HG03558 (cell line): ENCODE results near the gene NTN1.

Experiments used
- ATAC-seq: cut with Tn5 transposase; IDR thresholded peaks from one replicate; pipeline ENCODE4 v1.9.1; 2021; ENCODE audit warnings: moderate number of reproducible peaks; ENCODE audit not compliant: unreplicated experiment; ENCODE audit errors: extremely low read depth

NTN1 gene

GRCh38 chr17:9206741-9207332, 185.5 kb downstream of the NTN1 start:
- no peak for ATAC-seq

- ATAC-seq: no peak
Observed at GRCh38 chr17:9208381-9209105, 187.2 kb downstream of the NTN1 start.

GRCh38 chr17:9209347-9209746, 188.0 kb downstream of the NTN1 start:
- ATAC-seq: no peak

- ATAC-seq: no peak
Observed at GRCh38 chr17:9209781-9210370, 188.6 kb downstream of the NTN1 start.

- no peak for ATAC-seq
Observed at GRCh38 chr17:9211133-9211765, 189.9 kb downstream of the NTN1 start.

- ATAC-seq: no peak
Observed at GRCh38 chr17:9212376-9213302, 191.3 kb downstream of the NTN1 start.

GRCh38 chr17:9213303-9213640, 192.0 kb downstream of the NTN1 start:
- ATAC-seq: no peak

GRCh38 chr17:9215465-9215864, 194.2 kb downstream of the NTN1 start:
- no peak for ATAC-seq

GRCh38 chr17:9217151-9218056, 196.1 kb downstream of the NTN1 start:
- no peak for ATAC-seq

- no peak for ATAC-seq
Observed at GRCh38 chr17:9218064-9218635, 196.8 kb downstream of the NTN1 start.

- no peak for ATAC-seq
Observed at GRCh38 chr17:9218911-9219310, 197.6 kb downstream of the NTN1 start.

- no peak for ATAC-seq
Observed at GRCh38 chr17:9219631-9220397, 198.5 kb downstream of the NTN1 start.

- ATAC-seq: no peak
Observed at GRCh38 chr17:9220398-9221146, 199.3 kb downstream of the NTN1 start.

GRCh38 chr17:9221147-9221921, 200.0 kb downstream of the NTN1 start:
- no peak for ATAC-seq

GRCh38 chr17:9221922-9222180, 200.5 kb downstream of the NTN1 start:
- ATAC-seq: no peak

GRCh38 chr17:9223531-9223930, 202.2 kb downstream of the NTN1 start:
- ATAC-seq: no peak

- ATAC-seq: no peak
Observed at GRCh38 chr17:9224485-9224884, 203.2 kb downstream of the NTN1 start.
